Sigmoid colon (tissue), 7 donors: Measurements from ENCODE around the gene ADK. TPM values are rescaled to one million over a fixed set of nuclear protein-coding genes. Genes with fewer than 3 reads are reported as not detected.

Experiments used
- DNase-seq: peaks from one replicate; pipeline ENCODE4 v3.0.0-alpha.2; 2019
- H3K27ac ChIP-seq, 4 donors: fragments of 200-600 bp; sonication (generic); one replicate each; pipeline ENCODE4 v1.5.1; 2016 to 2019; ENCODE audit warnings: mild to moderate bottlenecking in 1 of 4
- H3K27me3 ChIP-seq, 3 donors: fragments of 200-600 bp; sonication (generic); one replicate each; pipeline ENCODE4 v1.5.1; 2019; ENCODE audit warnings: mild to moderate bottlenecking in 1 of 3
- H3K36me3 ChIP-seq, 4 donors: fragments of 200-600 bp; sonication (generic); one replicate each; pipeline ENCODE4 v1.5.1; 2016 to 2019
- H3K4me1 ChIP-seq, 4 donors: fragments of 200-600 bp; sonication (generic); one replicate each; pipeline ENCODE4 v1.5.1; 2017 to 2019
- H3K4me3 ChIP-seq, 4 donors: fragments of 200-600 bp; sonication (generic); one replicate each; pipeline ENCODE4 v1.5.1; 2017 to 2019; ENCODE audit warnings: mild to moderate bottlenecking in 2 of 4, moderate library complexity in 1 of 4
- H3K9me3 ChIP-seq, 4 donors: fragments of 200-600 bp in 3 of 4; sonication (generic) in 3 of 4; one replicate each; pipeline versions ENCODE4 v1.5.1 to v1.6.1; 2013 to 2019
- EP300 ChIP-seq, 4 donors: sonication (generic); formaldehyde crosslinking; IDR thresholded peaks; one replicate each; pipeline ENCODE4 v1.6.1; 2017; ENCODE audit warnings: antibody characterized with exemption in 4 of 4
- POLR2A ChIP-seq, 2 donors: fragments of 450-650 bp; IDR thresholded peaks; one replicate each; pipeline ENCODE4 v1.6.1; 2016; ENCODE audit warnings: antibody characterized with exemption in 2 of 2, mild to moderate bottlenecking in 2 of 2, moderate library complexity in 2 of 2
- POLR2AphosphoS5 ChIP-seq, 4 donors: sonication (generic); formaldehyde crosslinking; IDR thresholded peaks; one replicate each; pipeline ENCODE4 v1.6.1; 2017; ENCODE audit warnings: antibody characterized with exemption in 4 of 4
- WGBS, 2 donors: extraction: QIAGEN DNeasy Blood & Tissue Kit; methylation state at CpG; one replicate each; pipeline ENCODE4 v1.1.7; 2013; 5-methylcytosine and 5-hydroxymethylcytosine counted together
- intact Hi-C: fragments of 100-400 bp; cut with DNase I; formaldehyde crosslinking; loops from one replicate; pipeline ENCODE4 v1.15.1; 2023
- polyA plus RNA-seq, 3 donors: library from polyadenylated mRNA; stranded (reverse); fragments of 200-250 nt; gene quantifications; one replicate each; pipeline ENCODE4 v1.2.3, GENCODE V29; 2013
- total RNA-seq, 4 donors: library from RNA; depleted of rRNA; stranded (reverse); fragments of >200 nt; gene quantifications; one replicate each; pipeline ENCODE4 v1.1.0, GENCODE V29; 2016
- TF ChIP-seq, protein P1 (sequence below), 4 experiments: fragments of 450-650 bp in 3 of 4; fragments of 200-600 bp in 1 of 4; IDR thresholded peaks; one replicate each; pipeline ENCODE4 v1.5.1; 2016 to 2019; ENCODE audit warnings: antibody characterized with exemption in 4 of 4, mild to moderate bottlenecking in 3 of 4, moderate library complexity in 2 of 4
- donor health status: healthy with polysubstance abuse.
- donor health status: Bipolar disorder and iron deficiency.
- donor health status: healthy.

ADK gene
- total and polyA plus RNA-seq, 7 donors = 15.2 to 31.3 (median 25.3) TPM

DNA sequence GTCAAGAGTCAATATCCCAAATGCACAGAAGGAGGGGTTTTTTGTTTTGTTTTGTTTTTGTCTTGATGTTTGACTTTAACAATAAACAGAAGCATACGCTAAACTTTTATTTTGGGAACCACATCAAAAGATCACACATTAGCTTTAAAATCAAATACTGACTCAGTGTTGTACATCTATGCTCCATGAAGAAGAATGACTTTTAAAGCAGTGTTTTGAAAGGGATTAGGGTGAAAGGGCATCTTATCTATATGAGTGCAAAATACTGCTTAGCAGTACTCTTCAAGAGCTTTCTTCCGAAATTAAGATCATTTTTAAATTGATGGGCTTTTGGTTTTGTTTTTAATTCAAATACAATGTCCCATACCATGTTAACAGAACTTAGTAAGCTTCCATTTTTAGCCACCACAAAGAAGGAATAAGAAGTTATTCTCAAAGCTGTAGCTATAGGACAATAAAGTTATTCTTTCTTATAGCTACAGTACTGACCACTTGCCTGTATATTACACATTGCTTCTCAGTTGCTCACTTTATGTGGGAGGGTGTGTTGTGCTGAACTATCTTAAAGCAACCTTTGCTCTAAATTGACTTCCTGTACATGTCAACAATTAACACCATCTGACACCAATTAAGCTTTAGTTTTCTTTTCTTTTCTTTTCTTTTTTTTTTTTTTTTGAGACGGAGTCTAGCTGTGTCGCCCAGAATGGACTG, 531.1 kb downstream of the ADK start:
- no peak for DNase-seq
- TF ChIP-seq EP300 (IDR thresholded peaks at IDR 0.05) = no peak
- WGBS, 2 donors = 17 to 66% methylated on average over 4 of the region's 4 CpGs
- intact Hi-C loops = no loop called here
- no peaks in the 10 kb centered on the region for H3K27me3 ChIP-seq
- no peak overlapping the region for H3K27ac ChIP-seq
- H3K4me1 ChIP-seq = no peaks in the 10 kb centered on the region
- H3K9me3 ChIP-seq = no peaks in the 10 kb centered on the region
- no peaks in the 10 kb centered on the region for H3K36me3 ChIP-seq
- no peak overlapping the region for H3K4me3 ChIP-seq

DNA sequence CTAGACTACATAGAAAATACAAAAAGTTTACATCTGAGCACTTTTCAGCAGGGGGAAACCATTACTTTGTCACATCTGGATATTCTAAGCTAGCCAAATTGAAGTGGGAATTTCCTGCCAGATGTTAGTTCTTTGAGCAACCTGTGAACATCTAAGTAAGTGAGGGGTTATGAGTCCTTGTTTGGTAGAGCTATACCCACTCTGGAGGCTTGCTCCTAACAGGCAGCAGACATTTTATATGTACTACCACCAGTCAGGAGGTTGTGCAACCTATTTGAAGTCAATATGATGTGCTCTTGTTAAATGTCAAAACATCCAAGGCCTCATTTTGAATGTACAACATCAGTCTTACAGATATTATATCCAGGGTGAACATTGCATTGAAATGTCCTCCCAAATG, 532.0 kb downstream of the ADK start:
- H3K36me3 ChIP-seq = no peaks in the 10 kb centered on the region
- no peaks in the 10 kb centered on the region for H3K4me1 ChIP-seq
- no peak for DNase-seq
- intact Hi-C loops = no loop called here
- no peaks in the 10 kb centered on the region for H3K27me3 ChIP-seq
- H3K4me3 ChIP-seq = no peak overlapping the region
- H3K9me3 ChIP-seq = no peaks in the 10 kb centered on the region
- no peak overlapping the region for H3K27ac ChIP-seq
- TF ChIP-seq, protein P1, sequence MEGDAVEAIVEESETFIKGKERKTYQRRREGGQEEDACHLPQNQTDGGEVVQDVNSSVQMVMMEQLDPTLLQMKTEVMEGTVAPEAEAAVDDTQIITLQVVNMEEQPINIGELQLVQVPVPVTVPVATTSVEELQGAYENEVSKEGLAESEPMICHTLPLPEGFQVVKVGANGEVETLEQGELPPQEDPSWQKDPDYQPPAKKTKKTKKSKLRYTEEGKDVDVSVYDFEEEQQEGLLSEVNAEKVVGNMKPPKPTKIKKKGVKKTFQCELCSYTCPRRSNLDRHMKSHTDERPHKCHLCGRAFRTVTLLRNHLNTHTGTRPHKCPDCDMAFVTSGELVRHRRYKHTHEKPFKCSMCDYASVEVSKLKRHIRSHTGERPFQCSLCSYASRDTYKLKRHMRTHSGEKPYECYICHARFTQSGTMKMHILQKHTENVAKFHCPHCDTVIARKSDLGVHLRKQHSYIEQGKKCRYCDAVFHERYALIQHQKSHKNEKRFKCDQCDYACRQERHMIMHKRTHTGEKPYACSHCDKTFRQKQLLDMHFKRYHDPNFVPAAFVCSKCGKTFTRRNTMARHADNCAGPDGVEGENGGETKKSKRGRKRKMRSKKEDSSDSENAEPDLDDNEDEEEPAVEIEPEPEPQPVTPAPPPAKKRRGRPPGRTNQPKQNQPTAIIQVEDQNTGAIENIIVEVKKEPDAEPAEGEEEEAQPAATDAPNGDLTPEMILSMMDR (IDR thresholded peaks at IDR 0.05) = no peak
- TF ChIP-seq EP300 (IDR thresholded peaks at IDR 0.05) (no peak), POLR2AphosphoS5 (IDR thresholded peaks at IDR 0.05) (no peak), POLR2A (IDR thresholded peaks at IDR 0.05) (no peak)

DNA sequence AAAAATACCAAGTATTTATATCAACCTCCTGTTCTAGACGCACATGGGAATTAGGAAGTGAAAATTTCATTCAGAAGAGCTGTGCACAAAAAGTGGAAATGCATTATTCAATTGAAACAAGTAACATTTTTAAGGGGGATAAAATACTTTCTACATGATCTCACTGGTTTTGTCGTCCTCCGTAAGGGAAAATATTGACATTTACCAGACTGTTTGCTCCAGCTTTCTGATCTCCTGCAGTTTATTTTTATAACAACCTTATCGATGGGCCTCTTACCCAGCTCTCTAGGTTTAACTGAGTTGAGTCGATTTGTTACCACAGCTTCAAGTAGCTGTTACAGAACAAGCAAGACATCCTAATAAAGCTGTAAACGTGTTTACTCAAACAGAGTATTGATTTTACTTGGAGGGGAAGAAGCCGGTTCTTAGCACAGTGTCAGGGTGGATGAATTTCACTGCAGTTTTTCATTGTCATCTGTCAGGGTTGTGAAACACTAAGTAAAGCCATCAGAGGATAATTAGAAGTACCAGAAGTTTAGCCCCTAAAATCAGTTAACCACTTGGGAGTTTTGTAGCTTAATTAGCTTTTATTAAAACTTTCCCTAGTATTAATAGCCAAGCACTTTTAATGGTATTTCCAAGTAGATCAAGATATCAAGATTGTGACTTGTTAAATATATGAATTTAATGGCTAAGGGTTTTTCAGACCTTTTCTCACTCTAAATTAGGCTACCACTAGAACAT, 532.8 kb downstream of the ADK start:
- no peak for DNase-seq

DNA sequence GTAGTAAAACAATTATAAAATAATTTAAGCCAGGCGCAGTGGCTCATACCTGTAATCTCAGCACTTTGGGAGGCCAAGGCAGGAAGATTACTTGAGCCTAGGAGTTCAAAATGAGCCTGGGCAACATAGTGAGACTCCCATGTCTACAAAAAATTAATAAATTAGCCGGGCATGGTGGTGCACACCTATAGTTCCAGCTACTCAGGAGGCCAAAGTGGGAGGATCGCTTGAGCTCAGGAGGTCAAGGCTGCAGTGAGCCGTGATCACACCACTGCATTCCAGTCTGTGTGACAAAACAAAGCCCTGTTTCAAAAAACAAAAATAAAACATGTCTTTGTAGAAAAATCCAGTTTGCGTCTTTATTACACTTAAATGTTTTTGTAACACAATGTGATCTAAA, 533.4 kb downstream of the ADK start:
- Histone ChIP-seq H3K36me3 (no peaks in the 10 kb centered on the region), H3K4me3 (no peak overlapping the region), H3K27ac (no peak overlapping the region), H3K27me3 (no peaks in the 10 kb centered on the region), H3K9me3 (no peaks in the 10 kb centered on the region), H3K4me1 (no peaks in the 10 kb centered on the region)
- no peak for DNase-seq
- TF ChIP-seq EP300 (IDR thresholded peaks at IDR 0.05) (no peak), POLR2AphosphoS5 (IDR thresholded peaks at IDR 0.05) (no peak), POLR2A (IDR thresholded peaks at IDR 0.05) (no peak)
- TF ChIP-seq, protein P1 (IDR thresholded peaks at IDR 0.05) = no peak
- intact Hi-C loops = no loop called here
- WGBS, 2 donors = 85 to 87% methylated on average over 5 of the region's 5 CpGs

More for the DNA sequence above, 532.8 kb downstream of the ADK start:
- no peaks in the 10 kb centered on the region for H3K36me3 ChIP-seq
- no peak overlapping the region for H3K27ac ChIP-seq
- intact Hi-C loops = no loop called here
- WGBS, 2 donors = 18 to 45% methylated on average over 7 of the region's 7 CpGs
- H3K4me1 ChIP-seq = no peaks in the 10 kb centered on the region
- no peaks in the 10 kb centered on the region for H3K27me3 ChIP-seq
- H3K9me3 ChIP-seq = no peaks in the 10 kb centered on the region
- no peak for TF ChIP-seq POLR2A (IDR thresholded peaks at IDR 0.05)
- TF ChIP-seq, protein P1 (IDR thresholded peaks at IDR 0.05) = no peak
- TF ChIP-seq EP300 (IDR thresholded peaks at IDR 0.05) = no peak
- H3K4me3 ChIP-seq = no peak overlapping the region

DNA sequence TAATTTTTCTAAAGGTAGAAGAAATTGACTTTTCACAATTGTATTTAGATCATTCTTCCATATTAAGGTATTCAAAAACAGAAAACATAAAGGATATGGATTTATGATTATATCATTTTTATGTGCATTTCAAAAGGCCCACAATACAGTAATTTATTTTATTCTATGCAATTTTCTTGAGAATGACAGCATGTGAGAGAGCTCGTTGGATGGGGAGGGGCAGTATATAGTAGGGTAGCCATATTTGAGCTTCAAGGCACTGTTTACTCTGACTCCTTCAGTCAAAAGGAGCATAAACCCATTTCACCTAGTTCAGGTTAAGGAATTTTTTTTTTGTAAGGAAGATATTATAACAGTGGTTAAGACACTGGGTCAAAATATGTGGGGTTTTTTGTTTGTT, 534.5 kb downstream of the ADK start:
- DNase-seq = no peak
- Histone ChIP-seq H3K4me1 (no peaks in the 10 kb centered on the region), H3K36me3 (no peaks in the 10 kb centered on the region), H3K4me3 (no peak overlapping the region), H3K27ac (no peak overlapping the region), H3K9me3 (no peaks in the 10 kb centered on the region), H3K27me3 (no peaks in the 10 kb centered on the region)
- intact Hi-C loops = no loop called here
- TF ChIP-seq EP300 (IDR thresholded peaks at IDR 0.05) (no peak), POLR2AphosphoS5 (IDR thresholded peaks at IDR 0.05) (no peak), POLR2A (IDR thresholded peaks at IDR 0.05) (no peak)
- TF ChIP-seq, protein P1 (IDR thresholded peaks at IDR 0.05) = no peak
- 35 to 63% methylated on average over 1 of the region's 1 CpG for WGBS, 2 donors
